Lower leg skin (tissue), 4 donors: ENCODE measurements around the gene PLCXD1. TPM values are rescaled to one million over a fixed set of nuclear protein-coding genes. Genes with fewer than 3 reads are reported as not detected.
A peak's percentile ranks its signal among the peaks of the same experiment; 100 is the strongest.

Experiments used
- DNase-seq, 2 donors: peaks; one replicate each; pipeline ENCODE4 v3.0.0-alpha.2; 2019; ENCODE audit warnings: low spot score in 2 of 2
- H3K4me3 ChIP-seq: fragments of 200-600 bp; sonication (generic); 2 replicates; pipeline ENCODE4 v1.5.1; 2017; ENCODE audit warnings: mild to moderate bottlenecking, low read depth; ENCODE audit not compliant: poor library complexity, severe bottlenecking
- CTCF ChIP-seq, 3 donors: fragments of 450-650 bp; IDR thresholded peaks; one replicate each; pipeline ENCODE4 v1.5.1; 2016; ENCODE audit warnings: antibody characterized with exemption in 3 of 3, mild to moderate bottlenecking in 3 of 3, moderate library complexity in 2 of 3
- POLR2A ChIP-seq, 2 donors: fragments of 450-650 bp; IDR thresholded peaks; one replicate each; pipeline ENCODE4 v1.6.1; 2016 to 2017; ENCODE audit warnings: antibody characterized with exemption in 2 of 2, mild to moderate bottlenecking in 1 of 2, moderate library complexity in 1 of 2
- WGBS, 2 donors: methylation state at CpG; one replicate each; pipeline ENCODE4 v1.1.5; 2018; 5-methylcytosine and 5-hydroxymethylcytosine counted together
- intact Hi-C: fragments of 100-400 bp; cut with DNase I; formaldehyde crosslinking; loops from one replicate; pipeline ENCODE4 v1.15.0; 2023; ENCODE audit warnings: low total_unique reads
- total RNA-seq, 4 donors: library from RNA; depleted of rRNA; stranded (reverse); fragments of >200 nt; gene quantifications; one replicate each; pipeline ENCODE4 v1.1.0, GENCODE V29; 2016

PLCXD1 gene
- total RNA-seq, 4 donors from 2014 or later = 64.1 to 111 (median 71.9) TPM

DNA sequence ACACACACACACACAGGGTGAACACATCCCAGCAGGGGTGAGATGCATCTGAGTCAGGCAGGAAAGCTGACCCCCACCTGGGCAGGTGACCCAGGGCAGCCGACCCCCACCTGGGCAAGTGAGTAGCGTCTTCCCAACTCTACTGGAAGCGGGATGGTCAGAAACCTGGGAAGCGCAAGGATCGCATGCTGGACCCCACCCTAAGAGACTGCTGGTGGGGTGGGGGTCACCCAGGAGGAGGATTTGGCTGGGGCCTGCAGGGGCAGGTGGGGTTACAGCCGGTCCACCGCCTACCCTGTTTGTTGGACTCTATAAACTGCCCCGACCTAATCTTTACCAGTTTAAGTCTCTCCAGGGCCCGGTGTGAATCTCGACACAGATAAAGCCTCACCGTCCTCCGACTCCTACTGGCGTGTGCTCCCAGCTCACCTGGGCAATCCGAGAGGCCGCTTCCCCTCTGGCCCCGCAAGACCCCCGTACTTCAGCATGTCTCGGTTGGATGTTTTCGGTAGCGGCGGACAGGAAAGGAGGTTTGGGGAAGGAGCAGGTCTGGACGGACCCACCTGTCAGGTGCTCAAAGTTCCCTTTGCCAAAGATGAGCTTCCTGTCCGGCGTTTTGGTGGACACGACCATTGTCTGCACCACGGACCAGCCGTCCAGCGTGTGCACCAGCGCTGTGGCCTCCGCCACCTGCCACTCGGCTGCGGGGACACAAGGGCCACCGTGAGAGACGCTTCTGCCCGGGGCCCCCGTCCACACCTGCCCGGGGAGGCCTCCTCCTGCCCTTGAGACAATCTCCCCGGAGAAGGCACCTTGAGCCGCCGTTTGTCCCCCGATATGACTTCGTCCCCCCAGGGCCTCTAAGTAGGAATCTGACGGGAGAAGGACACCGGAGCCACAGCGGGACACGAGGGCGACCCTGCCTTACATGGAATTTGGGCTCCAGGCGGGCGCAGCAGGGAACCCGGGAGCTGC is 35.5 kb downstream of the PLCXD1 start:
- 91 to 92% methylated on average over 42 to 46 of the region's 50 CpGs for WGBS, 2 donors
- DNase-seq = peak in 1 of 2 donors; percentile 86
- H3K4me3 ChIP-seq = no peak overlapping the region
- no peak for TF ChIP-seq POLR2A (IDR thresholded peaks at IDR 0.05)
- no peak for TF ChIP-seq CTCF (IDR thresholded peaks at IDR 0.05)
- intact Hi-C loops = no loop called here

DNA sequence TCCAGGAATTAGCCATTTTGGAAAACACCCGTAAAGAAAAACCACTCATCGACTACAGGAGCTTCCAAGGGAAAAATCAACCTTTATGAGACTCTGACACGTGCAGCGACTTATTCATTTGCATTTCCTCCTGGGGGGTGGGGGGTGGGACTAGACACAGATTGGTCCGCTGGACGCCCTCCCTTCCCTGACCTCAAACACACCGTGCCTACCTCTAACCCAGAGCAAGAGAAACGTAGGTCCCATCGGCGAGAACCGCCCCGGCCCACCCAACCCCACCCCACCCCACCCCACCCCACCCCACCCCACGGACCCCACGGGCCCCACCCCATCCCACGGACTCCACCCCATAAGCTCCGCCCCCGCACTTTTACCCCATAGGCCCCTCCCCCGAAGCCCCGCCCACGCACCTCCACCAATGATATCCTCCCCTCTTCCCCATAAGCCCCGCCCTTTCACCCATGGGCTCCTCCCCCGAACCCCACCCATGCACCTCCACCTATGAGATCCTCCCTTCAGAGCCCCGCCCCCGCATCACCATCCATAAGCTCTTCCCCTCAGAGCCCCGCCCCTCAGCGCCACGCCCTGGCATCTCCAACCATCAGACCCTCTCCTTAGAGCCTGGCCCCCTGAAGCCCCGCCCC is 36.4 kb downstream of the PLCXD1 start:
- intact Hi-C loops = no loop called here
- 40 to 47% methylated on average over 22 to 28 of the region's 28 CpGs for WGBS, 2 donors
- DNase-seq = no peak
- TF ChIP-seq POLR2A (IDR thresholded peaks at IDR 0.05) = no peak
- no peak for TF ChIP-seq CTCF (IDR thresholded peaks at IDR 0.05)
- peak overlapping the region; percentile 92 for H3K4me3 ChIP-seq

- intact Hi-C loops = no loop called here
- 1% methylated on average over 30 to 43 of the region's 61 CpGs for WGBS, 2 donors
These were observed 37.0 kb downstream of the PLCXD1 start for GRCh38 chrX:318068-318738.

GRCh38 chrX:318739-319578 is 37.8 kb downstream of the PLCXD1 start, which contains the start of gene GTPBP6:
Gene GTPBP6, minus strand, starts transcription at chrX:318796. Its CDS starts 9 bp downstream, at chrX:318787.
- TF ChIP-seq POLR2A (IDR thresholded peaks at IDR 0.05) (no peak), CTCF (IDR thresholded peaks at IDR 0.05) (no peak)
- peak within 1 kb of the TSS; percentile 92 for H3K4me3 ChIP-seq
- WGBS, 2 donors = 0 to 1% methylated on average over 6 to 35 of the region's 97 CpGs
- peak; percentile 100 for DNase-seq
- intact Hi-C loops = no loop called here

More at GRCh38 chrX:318068-318738, 37.0 kb downstream of the PLCXD1 start:
- TF ChIP-seq POLR2A (IDR thresholded peaks at IDR 0.05) (no peak), CTCF (IDR thresholded peaks at IDR 0.05) (no peak)
- H3K4me3 ChIP-seq = peak overlapping the region; percentile 92
- DNase-seq = peak; percentile 99

GRCh38 chrX:319579-320125 is 38.5 kb downstream of the PLCXD1 start:
- intact Hi-C loops = no loop called here
- 1 to 2% methylated on average over 15 to 26 of the region's 41 CpGs for WGBS, 2 donors
- H3K4me3 ChIP-seq = peak overlapping the region; percentile 92
- DNase-seq = peak in 1 of 2 donors; percentile 91
- TF ChIP-seq CTCF (IDR thresholded peaks at IDR 0.05) = no peak
